Endothelial cell of umbilical vein (primary cell): Measurements from ENCODE around the gene PCSK6. TPM values are rescaled to one million over a fixed set of nuclear protein-coding genes. Genes with fewer than 3 reads are reported as not detected.

ENCODE experiments used
- BruUV-seq: library from RNA; stranded (reverse); fragments of 400-500 nt; replicated peaks from 2 replicates; lab custom pipeline; 2021; lab: Mats Ljungman, UMichigan
- CTCF ChIA-PET: fragments of 300-600, 350-600 bp; sonication (Branson Sonifier 250); formaldehyde crosslinking; loops from one replicate; lab custom pipeline; 2021; ENCODE audit warnings: antibody characterized with exemption, inconsistent platforms; lab: Charles Lee
- POLR2A ChIA-PET: fragments of 300-600, 350-600 bp; sonication (Branson Sonifier 250); formaldehyde crosslinking; loops from one replicate; lab custom pipeline; 2021; ENCODE audit warnings: antibody characterized with exemption, inconsistent platforms; lab: Charles Lee
- DNase-seq: peaks from one replicate; pipeline ENCODE4 v3.0.0-alpha.2; 2011; ENCODE audit warnings: low read depth, low spot score
- FAIRE-seq: peaks from 2 replicates; lab custom pipeline; 2011; peaks lifted over from hg19 to GRCh38; lab: Jason Lieb, UNC
- H2AFZ ChIP-seq: 2 replicates; pipeline ENCODE4 v1.6.0; 2012; ENCODE audit warnings: low read depth, low read length, control low read depth, inconsistent platforms
- H3K27ac ChIP-seq: 2 replicates; pipeline ENCODE4 v1.5.1; 2011; ENCODE audit warnings: low read depth, mild to moderate bottlenecking, control low read depth, low read length, moderate library complexity; ENCODE audit not compliant: insufficient read depth
- H3K27me3 ChIP-seq, 2 experiments: 2 replicates each; pipeline versions ENCODE4 v1.6.0 to v1.6.1; 2011; ENCODE audit warnings: low read length in 2 of 2, mixed read lengths in 1 of 2; ENCODE audit not compliant: control insufficient read depth in 2 of 2, insufficient read depth in 2 of 2
- H3K36me3 ChIP-seq, 2 experiments: 2 replicates in 1 of 2; 3 replicates in 1 of 2; pipeline ENCODE4 v1.5.1; 2011; ENCODE audit warnings: low read length in 2 of 2, mild to moderate bottlenecking in 1 of 2, moderate library complexity in 1 of 2; ENCODE audit not compliant: control insufficient read depth in 2 of 2, insufficient read depth in 2 of 2; ENCODE audit errors: extremely low read depth in 1 of 2
- H3K4me1 ChIP-seq: 3 replicates; pipeline ENCODE4 v1.5.1; 2011; ENCODE audit warnings: mild to moderate bottlenecking, low read length; ENCODE audit not compliant: control insufficient read depth, insufficient read depth; ENCODE audit errors: extremely low read depth
- H3K4me2 ChIP-seq: 2 replicates; pipeline ENCODE4 v1.6.1; 2011; ENCODE audit warnings: low read length, control low read depth, mixed read lengths; ENCODE audit not compliant: insufficient read depth
- H3K4me3 ChIP-seq, 3 experiments: fragments of 200-600 bp in 1 of 3; sonication (generic), shearing (Covaris generic) in 1 of 3; replicated peaks in 1 of 3; 2 replicates each; pipeline ENCODE4 v1.5.1; 2011 to 2016; ENCODE audit warnings: control low read depth in 3 of 3, low read length in 3 of 3, mild to moderate bottlenecking in 2 of 3, inconsistent platforms in 1 of 3, low read depth in 1 of 3, moderate library complexity in 1 of 3; ENCODE audit not compliant: insufficient read depth in 1 of 3
- H3K79me2 ChIP-seq: 2 replicates; pipeline ENCODE4 v1.6.0; 2012; ENCODE audit warnings: low read length, inconsistent platforms; ENCODE audit not compliant: control insufficient read depth, insufficient read depth
- H3K9ac ChIP-seq: replicated peaks from 2 replicates; pipeline ENCODE3; 2011; ENCODE audit warnings: low read length, control low read depth; ENCODE audit not compliant: insufficient read depth; ENCODE audit errors: extremely low read depth
- H3K9me1 ChIP-seq: replicated peaks from 3 replicates; pipeline ENCODE4 v1.6.0; 2011; ENCODE audit warnings: mild to moderate bottlenecking, low read length; ENCODE audit not compliant: control insufficient read depth, insufficient read depth; ENCODE audit errors: extremely low read depth
- H3K9me3 ChIP-seq: replicated peaks from 2 replicates; pipeline ENCODE4 v1.5.1; 2012; ENCODE audit warnings: low read length, inconsistent platforms; ENCODE audit not compliant: control insufficient read depth, insufficient read depth
- H4K20me1 ChIP-seq: replicated peaks from 2 replicates; pipeline ENCODE3; 2011; ENCODE audit warnings: mild to moderate bottlenecking, low read length; ENCODE audit not compliant: control insufficient read depth, insufficient read depth; ENCODE audit errors: extremely low read depth
- EZH2 ChIP-seq: IDR thresholded peaks from 2 replicates; pipeline ENCODE4 v1.6.1; 2012; ENCODE audit warnings: borderline replicate concordance, low read depth, mild to moderate bottlenecking, moderate library complexity, low read length, inconsistent platforms; ENCODE audit not compliant: severe bottlenecking
- FOS ChIP-seq: IDR thresholded peaks from 2 replicates; pipeline ENCODE4 v1.6.1; 2011; ENCODE audit warnings: mild to moderate bottlenecking, low read length, moderate library complexity, borderline replicate concordance; ENCODE audit not compliant: insufficient read depth
- GATA2 ChIP-seq: IDR thresholded peaks from 2 replicates; pipeline ENCODE4 v1.7.0; 2011; ENCODE audit warnings: low read depth, mild to moderate bottlenecking, moderate library complexity, mixed read lengths, low read length; ENCODE audit not compliant: insufficient read length, insufficient read depth
- JUN ChIP-seq: IDR thresholded peaks from 2 replicates; pipeline ENCODE4 v1.6.1; 2011; ENCODE audit warnings: borderline replicate concordance, low read depth; ENCODE audit not compliant: insufficient read length, insufficient read depth
- MYC ChIP-seq: IDR thresholded peaks from one replicate; pipeline ENCODE4 v1.6.1; 2011; ENCODE audit warnings: mild to moderate bottlenecking, low read depth, low read length
- POLR2A ChIP-seq: IDR thresholded peaks from 2 replicates; pipeline ENCODE4 v1.6.1; 2012; ENCODE audit warnings: low read depth, mild to moderate bottlenecking, control low read depth, low read length
- POLR2AphosphoS5 ChIP-seq: IDR thresholded peaks from 2 replicates; pipeline ENCODE4 v1.6.1; 2012; ENCODE audit warnings: low read depth, mild to moderate bottlenecking, control low read depth, low read length, moderate library complexity; ENCODE audit not compliant: insufficient read depth
- dilution Hi-C: fragments of 300-500 bp; cut with MboI; formaldehyde crosslinking; loops from one replicate; pipeline ENCODE4 v1.15.0; 2019; ENCODE audit warnings: low sequenced_read_pairs; ENCODE audit not compliant: extremely low pct_ligation_motif_present
- intact Hi-C: fragments of 100-400 bp; cut with micrococcal nuclease; formaldehyde crosslinking; loops from one replicate; pipeline ENCODE4 v1.10.0; 2022
- polyA plus RNA-seq, 4 experiments: library from polyadenylated mRNA; depleted of rRNA in 3 of 4; stranded (reverse) in 3 of 4; unstranded in 1 of 4; fragments of >200 nt; gene quantifications; 2 replicates each; pipeline versions ENCODE4 v1.2.1 to v1.2.3, GENCODE V29; 2011 to 2012; ENCODE audit warnings: missing spikeins in 1 of 4
- total RNA-seq: library from RNA; stranded (reverse); gene quantifications from 2 replicates; pipeline ENCODE4 v1.2.3, GENCODE V29; 2021
- TF ChIP-seq, protein P1 (sequence below): IDR thresholded peaks from 2 replicates; pipeline ENCODE4 v1.6.1; 2011; ENCODE audit not compliant: insufficient read depth, insufficient read length
- TF ChIP-seq, protein P2 (sequence below), 2 donors: IDR thresholded peaks; 1 replicate in 1 of 2; 2 replicates in 1 of 2; pipeline ENCODE4 v1.5.1; 2011; ENCODE audit warnings: low read length in 2 of 2, mild to moderate bottlenecking in 2 of 2, moderate library complexity in 2 of 2, control low read depth in 1 of 2, inconsistent platforms in 1 of 2, low read depth in 1 of 2; ENCODE audit not compliant: insufficient read depth in 1 of 2; ENCODE audit errors: extremely low read depth in 1 of 2

Gene PCSK6
- total and polyA plus RNA-seq, 2 donors (not counting 3 experiments of a cell fraction or from before 2014, with no cell fraction given) = 0.18 to 0.69 TPM

DNA sequence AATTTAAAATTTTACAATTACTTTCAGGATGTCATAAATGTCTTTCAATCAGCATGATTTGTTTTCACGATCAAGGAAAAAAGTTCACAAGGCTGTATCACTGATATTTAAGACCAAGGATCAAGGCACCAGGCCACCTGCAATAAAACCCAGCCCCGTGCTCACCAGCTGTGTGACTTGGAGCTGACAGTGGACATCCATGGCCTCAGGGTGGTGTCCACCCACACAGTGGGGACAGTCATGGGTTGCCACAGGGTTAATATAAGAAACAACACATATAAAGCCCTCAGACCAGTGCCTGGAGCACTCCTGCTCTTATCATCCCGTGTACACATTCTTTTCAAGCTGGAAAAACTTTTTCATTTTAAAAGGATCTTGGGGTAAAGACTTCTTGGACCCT, 56.5 kb downstream of the PCSK6 start:
- intact Hi-C loops = no loop called here
- CTCF ChIA-PET = no interaction called here
- FAIRE-seq = no peak

DNA sequence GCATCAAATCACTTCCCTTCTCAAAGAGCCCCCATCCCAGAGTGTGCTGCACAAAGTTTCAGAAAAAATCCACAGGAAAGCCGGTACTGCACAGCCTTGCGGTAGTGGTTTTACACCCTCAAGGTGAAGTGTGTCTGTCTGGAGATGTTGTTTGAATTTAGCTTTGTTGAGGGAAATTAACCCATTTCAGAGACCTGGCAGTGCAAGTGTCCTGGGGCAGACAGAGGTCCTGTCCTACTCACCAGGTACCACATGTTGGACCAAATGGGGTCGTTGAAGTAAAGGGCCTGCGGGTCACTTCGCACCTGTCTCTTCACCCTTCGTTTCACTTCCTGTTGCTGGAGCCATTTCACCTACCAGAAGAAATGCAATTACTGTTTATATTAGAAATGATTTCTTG, 57.8 kb downstream of the PCSK6 start:
- POLR2A ChIA-PET = no interaction called here
- no peak overlapping the region for H3K4me2 ChIP-seq
- no peak overlapping the region for H3K4me3 ChIP-seq
- H3K79me2 ChIP-seq = no peaks in the 10 kb centered on the region
- no peaks in the 10 kb centered on the region for H3K9me3 ChIP-seq
- BruUV-seq = no TSS peak
- H3K9me1 ChIP-seq = no peaks in the 10 kb centered on the region
- H3K4me1 ChIP-seq = no peaks in the 10 kb centered on the region
- H3K9ac ChIP-seq = no peak overlapping the region
- H3K27me3 ChIP-seq = no peaks in the 10 kb centered on the region
- CTCF ChIA-PET = no interaction called here
- no peaks in the 10 kb centered on the region for H3K36me3 ChIP-seq
- no peak overlapping the region for H3K27ac ChIP-seq
- DNase-seq (no peak), FAIRE-seq (no peak)
- dilution Hi-C loops = no loop called here
- H2AFZ ChIP-seq = no peak overlapping the region
- TF ChIP-seq FOS (no peak), JUN (no peak), POLR2AphosphoS5 (no peak), MYC (no peak), GATA2 (no peak), EZH2 (no peak), POLR2A (no peak)
- TF ChIP-seq, protein P1, sequence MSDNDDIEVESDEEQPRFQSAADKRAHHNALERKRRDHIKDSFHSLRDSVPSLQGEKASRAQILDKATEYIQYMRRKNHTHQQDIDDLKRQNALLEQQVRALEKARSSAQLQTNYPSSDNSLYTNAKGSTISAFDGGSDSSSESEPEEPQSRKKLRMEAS = no peak
- TF ChIP-seq, protein P2, sequence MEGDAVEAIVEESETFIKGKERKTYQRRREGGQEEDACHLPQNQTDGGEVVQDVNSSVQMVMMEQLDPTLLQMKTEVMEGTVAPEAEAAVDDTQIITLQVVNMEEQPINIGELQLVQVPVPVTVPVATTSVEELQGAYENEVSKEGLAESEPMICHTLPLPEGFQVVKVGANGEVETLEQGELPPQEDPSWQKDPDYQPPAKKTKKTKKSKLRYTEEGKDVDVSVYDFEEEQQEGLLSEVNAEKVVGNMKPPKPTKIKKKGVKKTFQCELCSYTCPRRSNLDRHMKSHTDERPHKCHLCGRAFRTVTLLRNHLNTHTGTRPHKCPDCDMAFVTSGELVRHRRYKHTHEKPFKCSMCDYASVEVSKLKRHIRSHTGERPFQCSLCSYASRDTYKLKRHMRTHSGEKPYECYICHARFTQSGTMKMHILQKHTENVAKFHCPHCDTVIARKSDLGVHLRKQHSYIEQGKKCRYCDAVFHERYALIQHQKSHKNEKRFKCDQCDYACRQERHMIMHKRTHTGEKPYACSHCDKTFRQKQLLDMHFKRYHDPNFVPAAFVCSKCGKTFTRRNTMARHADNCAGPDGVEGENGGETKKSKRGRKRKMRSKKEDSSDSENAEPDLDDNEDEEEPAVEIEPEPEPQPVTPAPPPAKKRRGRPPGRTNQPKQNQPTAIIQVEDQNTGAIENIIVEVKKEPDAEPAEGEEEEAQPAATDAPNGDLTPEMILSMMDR (IDR thresholded peaks at IDR 0.05; ENCODE audit: extremely low read depth in 1 of 2, insufficient read depth in 1 of 2, low read depth in 1 of 2, low read length in 2 of 2) = no peak
- intact Hi-C loops = no loop called here
- H4K20me1 ChIP-seq = no peaks in the 10 kb centered on the region

More for the DNA sequence above, 56.5 kb downstream of the PCSK6 start:
- no peak for DNase-seq
- no peaks in the 10 kb centered on the region for H3K79me2 ChIP-seq
- no peaks in the 10 kb centered on the region for H4K20me1 ChIP-seq
- H3K9me3 ChIP-seq = no peaks in the 10 kb centered on the region
- no peaks in the 10 kb centered on the region for H3K9me1 ChIP-seq
- H3K36me3 ChIP-seq = no peaks in the 10 kb centered on the region
- no peaks in the 10 kb centered on the region for H3K4me1 ChIP-seq
- no peaks in the 10 kb centered on the region for H3K27me3 ChIP-seq
- no peak overlapping the region for H3K27ac ChIP-seq
- POLR2A ChIA-PET = no interaction called here
- BruUV-seq = no TSS peak
- H3K4me2 ChIP-seq = no peak overlapping the region
- dilution Hi-C loops = no loop called here
- H3K9ac ChIP-seq = no peak overlapping the region
- no peak overlapping the region for H3K4me3 ChIP-seq
- TF ChIP-seq MYC (no peak), POLR2AphosphoS5 (no peak), GATA2 (no peak), JUN (no peak)
- TF ChIP-seq, protein P2 (IDR thresholded peaks at IDR 0.05; ENCODE audit: extremely low read depth in 1 of 2, insufficient read depth in 1 of 2, low read depth in 1 of 2, low read length in 2 of 2) = no peak
- TF ChIP-seq, protein P1 = no peak
- H2AFZ ChIP-seq = no peak overlapping the region
